Measurements from ENCODE around the gene GMPS. TPM values are rescaled to one million over a fixed set of nuclear protein-coding genes. Genes with fewer than 3 reads are reported as not detected.
A peak's percentile ranks its signal among the peaks of the same experiment; 100 is the strongest.
"Not testable (repeated sequence)": the region's sequence is repeated elsewhere in the genome, so short reads cannot be mapped to it uniquely, and the experiment has no call there.

Gene GMPS
- total and polyA plus RNA-seq, 2 of the 13 experiments (the other 11 are each of a cell fraction or from before 2014, with no cell fraction given), result 29.6 to 85.5 TPM

- TF ChIP-seq ZNF639 (CRISPR knock-in tag; conservative IDR thresholded peaks at IDR 0.05) (peak; percentile 80), HHEX (CRISPR knock-in tag; IDR thresholded peaks at IDR 0.05) (no peak), XRCC5 (optimal IDR thresholded peaks at IDR 0.05; ENCODE audit: low read length) (peak; percentile 79), ZSCAN21 (CRISPR knock-in tag; IDR thresholded peaks at IDR 0.05; ENCODE audit: borderline replicate concordance) (no peak; the same call in 1 of the 2 replicates), TAF15 (IDR thresholded peaks at IDR 0.05; ENCODE audit: low read depth, low read length, poor library complexity, severe bottlenecking) (no peak), ZSCAN12 (CRISPR knock-in tag; IDR thresholded peaks at IDR 0.05) (no peak), POLR2AphosphoS2 (IDR thresholded peaks at IDR 0.05; ENCODE audit: low read depth, low read length) (no peak), ZNF496 (CRISPR knock-in tag; IDR thresholded peaks at IDR 0.05; ENCODE audit: insufficient replicate concordance) (no peak), ZNF275 (CRISPR knock-in tag; IDR thresholded peaks at IDR 0.05; ENCODE audit: borderline replicate concordance) (no peak), ZSCAN29 (CRISPR knock-in tag; conservative IDR thresholded peaks at IDR 0.05) (peak; percentile 99), ZNF329 (CRISPR knock-in tag; IDR thresholded peaks at IDR 0.05; ENCODE audit: low read depth) (no peak), MIER3 (CRISPR knock-in tag; IDR thresholded peaks at IDR 0.05; ENCODE audit: borderline replicate concordance) (peak; percentile 6; the same call in 1 of the 2 replicates), ZNF674 (CRISPR knock-in tag; IDR thresholded peaks at IDR 0.05; ENCODE audit: low read depth) (no peak), KLF15 (CRISPR knock-in tag; IDR thresholded peaks at IDR 0.05; ENCODE audit: borderline replicate concordance) (no peak; the same call in 1 of the 2 replicates), GATA4 (IDR thresholded peaks at IDR 0.05; ENCODE audit: borderline replicate concordance, low read depth) (no peak), ZNF788 (CRISPR knock-in tag; IDR thresholded peaks at IDR 0.05; ENCODE audit: borderline replicate concordance) (no peak; the same call in 1 of the 2 replicates), ZNF160 (CRISPR knock-in tag; IDR thresholded peaks at IDR 0.05) (0 out of 2 replicates have a peak, but pooled peaks have one; percentile 41), ZBTB37 (CRISPR knock-in tag; IDR thresholded peaks at IDR 0.05) (peak; percentile 79)
These were observed at the start of gene GMPS (continued) for GRCh38 chr3:155870133-155870944.

GRCh38 chr3:155828490-155829098 is 41.9 kb upstream of the GMPS start:
- H4K20me1 ChIP-seq (ENCODE audit: insufficient read depth, low read length); H3K9me3 ChIP-seq (ENCODE audit: low read length); intact Hi-C loops (cut with micrococcal nuclease; ENCODE audit: unreplicated experiment); CTCF ChIA-PET (ENCODE audit: low intra/inter-chr PET ratio, low total read pairs); POLR2A ChIA-PET; H3K4me1 ChIP-seq (ENCODE audit: insufficient read depth, low read length); BruUV-seq (replicated peaks); H3K27me3 ChIP-seq (ENCODE audit: control insufficient read depth in 1 of 2, insufficient read depth in 2 of 2, low read length in 2 of 2); H2AFZ ChIP-seq (ENCODE audit: low read length); H3K4me3 ChIP-seq (replicated peaks in 1 of 3; ENCODE audit: insufficient read depth in 1 of 3, low read depth in 2 of 3, low read length in 3 of 3); H3K79me2 ChIP-seq (ENCODE audit: insufficient read depth, low read length); DNase-seq (ENCODE audit: low spot score); in situ Hi-C loops (cut with HindIII; ENCODE audit: extremely low pct_ligation_motif_present, low pct_unique_long_range_greater_than_20kb); H3K27ac ChIP-seq (ENCODE audit: extremely low read length, insufficient read depth, low read length); ATAC-seq; H3K4me2 ChIP-seq (ENCODE audit: low read depth, low read length); H3K9ac ChIP-seq (ENCODE audit: insufficient read depth, low read depth, low read length); FAIRE-seq: not testable (repeated sequence)
- H3K36me3 ChIP-seq (replicated peaks in 1 of 2; ENCODE audit: control insufficient read depth in 1 of 2, insufficient read depth in 2 of 2, low read length in 2 of 2), result peaks cover 0 to 15% of the 10 kb centered on the region in 2 experiments; a peak in 4 of 5 replicates
- WGBS (ENCODE audit: low lambda C conversion rate), result 96% methylated on average over 13 of the region's 13 CpGs
